ENCODE measurements around the gene COL9A2.

Gene COL9A2

GRCh38 chr1:40264354-40264781 is 52.7 kb downstream of the COL9A2 start:
- DNase-seq (ENCODE audit: low read depth in 1 of 2, low spot score in 1 of 2) = no peak

GRCh38 chr1:40258445-40258769 is 58.7 kb downstream of the COL9A2 start:
- DNase-seq (ENCODE audit: low read depth in 1 of 2, low spot score in 1 of 2) = no peak

GRCh38 chr1:40257688-40258444 is 59.2 kb downstream of the COL9A2 start, which contains the start of gene ZMPSTE24:
TSS of gene ZMPSTE24 (plus strand) at chr1:40258236. CDS start at chr1:40258272, 36 bp downstream.
- peak; percentile 87 to 93 for DNase-seq (ENCODE audit: low read depth in 1 of 2, low spot score in 1 of 2)

GRCh38 chr1:40257313-40257687 is 59.8 kb downstream of the COL9A2 start:
- no peak for DNase-seq (ENCODE audit: low read depth in 1 of 2, low spot score in 1 of 2)

- DNase-seq (ENCODE audit: low read depth in 1 of 2, low spot score in 1 of 2) = no peak
Measured at GRCh38 chr1:40256401-40257084, 60.5 kb downstream of the COL9A2 start.

GRCh38 chr1:40255231-40255630 is 61.9 kb downstream of the COL9A2 start:
- no peak for DNase-seq (ENCODE audit: low read depth in 1 of 2, low spot score in 1 of 2)

GRCh38 chr1:40252601-40253000 is 64.5 kb downstream of the COL9A2 start:
- no peak for DNase-seq (ENCODE audit: low read depth in 1 of 2, low spot score in 1 of 2)

GRCh38 chr1:40251456-40251855 is 65.6 kb downstream of the COL9A2 start:
- no peak for DNase-seq (ENCODE audit: low read depth in 1 of 2, low spot score in 1 of 2)
